Measurements from ENCODE around the gene ZNF581.

ZNF581 gene

DNA sequence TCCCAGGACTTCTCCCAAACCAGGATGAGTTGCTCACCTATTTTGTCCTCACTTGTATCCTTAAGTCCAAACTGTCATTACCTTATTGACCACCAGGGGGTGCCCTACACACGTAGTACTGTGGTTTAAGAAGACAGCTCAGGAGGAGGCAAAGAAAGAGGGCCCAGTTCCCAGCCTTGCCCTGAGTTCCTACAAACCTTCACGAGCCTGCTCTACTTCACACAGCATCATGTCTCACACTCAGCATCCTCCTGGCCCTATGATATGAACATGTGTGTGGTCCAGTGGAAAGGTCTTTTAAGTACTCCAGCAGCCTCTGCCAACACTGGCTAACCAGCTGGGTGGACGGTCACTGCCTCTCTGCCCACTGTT is 11.0 kb upstream of the ZNF581 start:
- no peak overlapping the region for H3K4me3 ChIP-seq
- TF ChIP-seq, protein P1, sequence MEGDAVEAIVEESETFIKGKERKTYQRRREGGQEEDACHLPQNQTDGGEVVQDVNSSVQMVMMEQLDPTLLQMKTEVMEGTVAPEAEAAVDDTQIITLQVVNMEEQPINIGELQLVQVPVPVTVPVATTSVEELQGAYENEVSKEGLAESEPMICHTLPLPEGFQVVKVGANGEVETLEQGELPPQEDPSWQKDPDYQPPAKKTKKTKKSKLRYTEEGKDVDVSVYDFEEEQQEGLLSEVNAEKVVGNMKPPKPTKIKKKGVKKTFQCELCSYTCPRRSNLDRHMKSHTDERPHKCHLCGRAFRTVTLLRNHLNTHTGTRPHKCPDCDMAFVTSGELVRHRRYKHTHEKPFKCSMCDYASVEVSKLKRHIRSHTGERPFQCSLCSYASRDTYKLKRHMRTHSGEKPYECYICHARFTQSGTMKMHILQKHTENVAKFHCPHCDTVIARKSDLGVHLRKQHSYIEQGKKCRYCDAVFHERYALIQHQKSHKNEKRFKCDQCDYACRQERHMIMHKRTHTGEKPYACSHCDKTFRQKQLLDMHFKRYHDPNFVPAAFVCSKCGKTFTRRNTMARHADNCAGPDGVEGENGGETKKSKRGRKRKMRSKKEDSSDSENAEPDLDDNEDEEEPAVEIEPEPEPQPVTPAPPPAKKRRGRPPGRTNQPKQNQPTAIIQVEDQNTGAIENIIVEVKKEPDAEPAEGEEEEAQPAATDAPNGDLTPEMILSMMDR (IDR thresholded peaks at IDR 0.05), result peak; percentile 81
- peak overlapping the region in 1 of 2 donors; percentile 52 for H3K27ac ChIP-seq
- peak; percentile 88 for DNase-seq (ENCODE audit: low spot score)

DNA sequence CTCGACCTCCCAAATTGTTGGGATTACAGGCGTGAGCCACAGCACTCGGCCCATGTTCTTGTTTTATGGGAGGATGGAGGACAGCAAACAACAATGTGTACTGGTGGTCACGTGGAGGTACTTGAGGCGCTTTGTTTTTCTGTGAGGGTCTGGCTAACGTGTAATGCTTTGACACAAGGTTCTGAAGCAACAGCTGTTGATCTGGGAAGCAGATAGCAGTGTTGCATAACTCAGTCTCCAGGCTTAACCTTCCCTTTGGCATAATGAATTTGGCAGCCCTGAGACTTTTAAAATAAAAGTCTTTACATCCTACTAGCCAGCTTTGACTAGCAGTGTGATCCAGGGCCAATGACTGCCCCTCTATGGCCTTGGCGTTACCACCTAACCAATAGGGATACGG is 9.6 kb upstream of the ZNF581 start:
- Histone ChIP-seq H3K4me3 (no peak overlapping the region), H3K27ac (no peak overlapping the region)
- TF ChIP-seq, protein P1 (IDR thresholded peaks at IDR 0.05), result no peak
- DNase-seq (ENCODE audit: low spot score), result no peak

DNA sequence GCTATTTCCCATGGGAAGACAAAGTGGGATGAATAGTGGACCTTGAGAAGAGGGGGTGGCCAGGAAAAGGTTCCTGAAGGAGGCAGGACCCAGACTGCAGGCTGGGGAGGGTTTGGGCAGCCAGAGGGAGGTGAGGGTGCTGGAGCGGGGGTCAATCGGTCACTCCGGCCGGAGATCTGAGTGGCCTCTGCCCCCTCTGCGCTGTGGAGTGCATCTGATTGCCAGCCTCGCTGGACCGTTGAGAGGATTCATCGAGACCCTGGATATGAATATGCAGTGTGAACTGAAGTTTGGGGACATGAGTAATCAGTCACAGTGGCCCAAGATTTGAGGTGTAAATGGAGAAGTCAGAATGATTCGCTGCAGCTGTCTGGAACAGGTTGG is 8.1 kb upstream of the ZNF581 start:
- peak overlapping the region; percentile 87 for H3K4me3 ChIP-seq
- TF ChIP-seq, protein P1 (IDR thresholded peaks at IDR 0.05), result no peak
- peak overlapping the region; percentile 98 for H3K27ac ChIP-seq
- peak; percentile 70 for DNase-seq (ENCODE audit: low spot score)

DNA sequence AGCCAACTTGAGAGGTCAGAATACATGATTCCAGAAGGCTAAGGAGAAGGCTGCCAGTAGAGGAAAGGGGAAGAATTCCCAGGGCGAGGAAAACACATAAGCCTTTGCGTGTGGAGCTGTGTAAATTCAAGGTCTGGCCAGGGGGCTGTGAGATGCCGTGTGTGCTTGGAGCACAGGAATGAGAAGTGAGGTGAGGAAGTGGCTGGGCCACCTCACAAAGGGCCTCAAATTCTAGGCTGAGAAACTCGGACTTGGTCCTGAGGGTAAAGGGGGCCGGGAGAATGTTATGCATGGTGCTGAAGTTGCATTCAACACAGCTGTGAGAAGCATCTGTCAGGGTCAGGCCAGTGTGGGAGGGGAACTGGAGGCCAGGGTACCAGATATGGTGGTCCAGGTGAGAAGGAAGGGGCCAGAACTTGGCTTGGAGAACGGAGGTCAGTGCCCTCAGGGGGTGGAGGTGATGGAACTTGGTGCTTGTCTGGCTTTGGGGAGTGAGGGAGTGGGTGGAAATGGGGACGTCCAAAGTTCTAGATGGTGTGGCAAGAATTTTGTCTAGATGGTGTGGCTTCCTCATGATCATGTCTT is 7.5 kb upstream of the ZNF581 start:
- H3K4me3 ChIP-seq, result peak overlapping the region; percentile 87
- peak overlapping the region; percentile 98 for H3K27ac ChIP-seq
- DNase-seq (ENCODE audit: low spot score), result no peak
- TF ChIP-seq, protein P1 (IDR thresholded peaks at IDR 0.05), result no peak

DNA sequence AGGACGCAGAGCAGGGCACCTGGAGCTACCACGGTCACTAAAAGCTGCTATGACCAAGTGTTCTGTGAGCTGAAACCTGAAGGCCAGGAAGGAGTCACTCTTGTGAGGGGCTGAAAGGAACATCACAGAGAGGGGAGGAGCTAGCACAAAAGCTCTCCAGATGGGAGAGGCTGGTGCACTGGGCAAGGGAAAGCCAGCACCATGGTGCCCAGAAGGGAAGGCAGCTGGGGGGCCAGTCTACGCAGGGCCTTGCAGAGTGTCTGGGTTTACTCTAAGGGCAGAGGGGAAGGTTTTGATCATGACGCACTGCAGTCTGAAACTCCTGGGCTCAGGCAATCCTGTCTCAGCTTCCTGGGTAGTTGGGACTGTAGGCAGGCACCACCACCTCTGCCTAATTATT is 6.7 kb upstream of the ZNF581 start:
- TF ChIP-seq, protein P1 (IDR thresholded peaks at IDR 0.05), result no peak
- Histone ChIP-seq H3K4me3 (peak overlapping the region; percentile 87), H3K27ac (peak overlapping the region in 1 of 2 donors; percentile 98)
- DNase-seq (ENCODE audit: low spot score), result peak; percentile 69

DNA sequence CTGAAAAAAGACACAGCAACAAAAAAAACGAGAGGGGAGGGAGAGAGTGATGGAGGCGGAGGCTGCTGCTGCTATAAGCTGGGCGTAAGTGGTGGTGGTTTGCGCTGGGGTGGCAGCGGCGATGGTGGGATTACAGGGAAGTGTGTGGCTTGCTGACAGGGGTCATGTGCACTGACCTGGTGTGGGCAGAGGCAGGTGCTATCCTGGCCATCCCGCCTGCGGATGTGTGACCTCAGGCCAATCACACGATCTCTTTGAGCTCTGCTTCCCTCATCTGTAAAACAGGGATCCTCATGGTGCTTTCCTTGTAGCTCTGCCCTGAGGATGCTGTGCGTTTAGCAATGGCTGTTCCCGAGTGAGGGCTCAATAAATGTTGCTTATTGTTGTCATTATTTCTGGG is 5.9 kb upstream of the ZNF581 start:
- DNase-seq (ENCODE audit: low spot score), result no peak
- H3K4me3 ChIP-seq, result no peak overlapping the region
- TF ChIP-seq, protein P1 (IDR thresholded peaks at IDR 0.05), result no peak
- H3K27ac ChIP-seq, result no peak overlapping the region

DNA sequence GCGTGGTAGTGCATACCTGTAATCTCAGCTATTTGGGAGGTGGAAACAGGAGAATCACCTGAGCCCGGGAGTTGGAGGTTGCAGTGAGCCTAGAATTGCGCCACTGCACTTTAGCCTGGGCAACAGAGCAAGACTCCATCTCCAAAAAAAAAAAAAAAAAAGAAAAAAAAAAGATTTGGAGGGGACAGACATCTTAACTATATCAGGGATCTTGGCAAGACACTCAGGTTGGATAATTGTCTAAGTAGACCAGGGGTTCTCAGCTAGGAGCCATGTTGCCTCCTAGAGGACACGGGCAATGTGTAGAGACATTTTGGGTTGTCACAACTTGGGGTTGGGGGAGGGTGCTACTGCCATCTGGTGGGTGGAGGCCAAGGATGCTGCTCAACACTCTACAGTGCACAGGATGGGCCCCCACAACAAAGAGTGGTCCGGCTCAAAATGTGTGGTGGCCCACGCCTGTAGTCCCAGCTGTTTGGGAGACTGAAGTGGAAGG is 4.5 kb upstream of the ZNF581 start:
- TF ChIP-seq, protein P1 (IDR thresholded peaks at IDR 0.05), result no peak
- peak; percentile 73 for DNase-seq (ENCODE audit: low spot score)
- Histone ChIP-seq H3K4me3 (no peak overlapping the region), H3K27ac (no peak overlapping the region)

Data from coronary artery (tissue), 2 donors.